Endothelial cell of umbilical vein (primary cell): ENCODE data around the gene ARID1B. TPM values are rescaled to one million over a fixed set of nuclear protein-coding genes. Genes with fewer than 3 reads are reported as not detected.

Experiments used
- BruUV-seq: library from RNA; stranded (reverse); fragments of 400-500 nt; replicated peaks from 2 replicates; lab custom pipeline; 2021; lab: Mats Ljungman, UMichigan
- CTCF ChIA-PET: fragments of 300-600, 350-600 bp; sonication (Branson Sonifier 250); formaldehyde crosslinking; loops from one replicate; lab custom pipeline; 2021; ENCODE audit warnings: antibody characterized with exemption, inconsistent platforms; lab: Charles Lee
- POLR2A ChIA-PET: fragments of 300-600, 350-600 bp; sonication (Branson Sonifier 250); formaldehyde crosslinking; loops from one replicate; lab custom pipeline; 2021; ENCODE audit warnings: antibody characterized with exemption, inconsistent platforms; lab: Charles Lee
- DNase-seq: peaks from one replicate; pipeline ENCODE4 v3.0.0-alpha.2; 2011; ENCODE audit warnings: low read depth, low spot score
- FAIRE-seq: peaks from 2 replicates; lab custom pipeline; 2011; peaks lifted over from hg19 to GRCh38; lab: Jason Lieb, UNC
- H2AFZ ChIP-seq: 2 replicates; pipeline ENCODE4 v1.6.0; 2012; ENCODE audit warnings: low read depth, low read length, control low read depth, inconsistent platforms
- H3K27ac ChIP-seq: 2 replicates; pipeline ENCODE4 v1.5.1; 2011; ENCODE audit warnings: low read depth, mild to moderate bottlenecking, control low read depth, low read length, moderate library complexity; ENCODE audit not compliant: insufficient read depth
- H3K27me3 ChIP-seq, 2 experiments: 2 replicates each; pipeline versions ENCODE4 v1.6.0 to v1.6.1; 2011; ENCODE audit warnings: low read length in 2 of 2, mixed read lengths in 1 of 2; ENCODE audit not compliant: control insufficient read depth in 2 of 2, insufficient read depth in 2 of 2
- H3K36me3 ChIP-seq, 2 experiments: 2 replicates in 1 of 2; 3 replicates in 1 of 2; pipeline ENCODE4 v1.5.1; 2011; ENCODE audit warnings: low read length in 2 of 2, mild to moderate bottlenecking in 1 of 2, moderate library complexity in 1 of 2; ENCODE audit not compliant: control insufficient read depth in 2 of 2, insufficient read depth in 2 of 2; ENCODE audit errors: extremely low read depth in 1 of 2
- H3K4me1 ChIP-seq: 3 replicates; pipeline ENCODE4 v1.5.1; 2011; ENCODE audit warnings: mild to moderate bottlenecking, low read length; ENCODE audit not compliant: control insufficient read depth, insufficient read depth; ENCODE audit errors: extremely low read depth
- H3K4me2 ChIP-seq: 2 replicates; pipeline ENCODE4 v1.6.1; 2011; ENCODE audit warnings: low read length, control low read depth, mixed read lengths; ENCODE audit not compliant: insufficient read depth
- H3K4me3 ChIP-seq, 3 experiments: fragments of 200-600 bp in 1 of 3; sonication (generic), shearing (Covaris generic) in 1 of 3; replicated peaks in 1 of 3; 2 replicates each; pipeline ENCODE4 v1.5.1; 2011 to 2016; ENCODE audit warnings: control low read depth in 3 of 3, low read length in 3 of 3, mild to moderate bottlenecking in 2 of 3, inconsistent platforms in 1 of 3, low read depth in 1 of 3, moderate library complexity in 1 of 3; ENCODE audit not compliant: insufficient read depth in 1 of 3
- H3K79me2 ChIP-seq: 2 replicates; pipeline ENCODE4 v1.6.0; 2012; ENCODE audit warnings: low read length, inconsistent platforms; ENCODE audit not compliant: control insufficient read depth, insufficient read depth
- H3K9ac ChIP-seq: replicated peaks from 2 replicates; pipeline ENCODE3; 2011; ENCODE audit warnings: low read length, control low read depth; ENCODE audit not compliant: insufficient read depth; ENCODE audit errors: extremely low read depth
- H3K9me1 ChIP-seq: replicated peaks from 3 replicates; pipeline ENCODE4 v1.6.0; 2011; ENCODE audit warnings: mild to moderate bottlenecking, low read length; ENCODE audit not compliant: control insufficient read depth, insufficient read depth; ENCODE audit errors: extremely low read depth
- H3K9me3 ChIP-seq: replicated peaks from 2 replicates; pipeline ENCODE4 v1.5.1; 2012; ENCODE audit warnings: low read length, inconsistent platforms; ENCODE audit not compliant: control insufficient read depth, insufficient read depth
- H4K20me1 ChIP-seq: replicated peaks from 2 replicates; pipeline ENCODE3; 2011; ENCODE audit warnings: mild to moderate bottlenecking, low read length; ENCODE audit not compliant: control insufficient read depth, insufficient read depth; ENCODE audit errors: extremely low read depth
- CTCF ChIP-seq, 2 donors: IDR thresholded peaks; 1 replicate in 1 of 2; 2 replicates in 1 of 2; pipeline ENCODE4 v1.5.1; 2011; ENCODE audit warnings: low read length in 2 of 2, mild to moderate bottlenecking in 2 of 2, moderate library complexity in 2 of 2, control low read depth in 1 of 2, inconsistent platforms in 1 of 2, low read depth in 1 of 2; ENCODE audit not compliant: insufficient read depth in 1 of 2; ENCODE audit errors: extremely low read depth in 1 of 2
- EZH2 ChIP-seq: IDR thresholded peaks from 2 replicates; pipeline ENCODE4 v1.6.1; 2012; ENCODE audit warnings: borderline replicate concordance, low read depth, mild to moderate bottlenecking, moderate library complexity, low read length, inconsistent platforms; ENCODE audit not compliant: severe bottlenecking
- FOS ChIP-seq: IDR thresholded peaks from 2 replicates; pipeline ENCODE4 v1.6.1; 2011; ENCODE audit warnings: mild to moderate bottlenecking, low read length, moderate library complexity, borderline replicate concordance; ENCODE audit not compliant: insufficient read depth
- GATA2 ChIP-seq: IDR thresholded peaks from 2 replicates; pipeline ENCODE4 v1.7.0; 2011; ENCODE audit warnings: low read depth, mild to moderate bottlenecking, moderate library complexity, mixed read lengths, low read length; ENCODE audit not compliant: insufficient read length, insufficient read depth
- JUN ChIP-seq: IDR thresholded peaks from 2 replicates; pipeline ENCODE4 v1.6.1; 2011; ENCODE audit warnings: borderline replicate concordance, low read depth; ENCODE audit not compliant: insufficient read length, insufficient read depth
- MAX ChIP-seq: IDR thresholded peaks from 2 replicates; pipeline ENCODE4 v1.6.1; 2011; ENCODE audit not compliant: insufficient read depth, insufficient read length
- MYC ChIP-seq: IDR thresholded peaks from one replicate; pipeline ENCODE4 v1.6.1; 2011; ENCODE audit warnings: mild to moderate bottlenecking, low read depth, low read length
- POLR2A ChIP-seq: IDR thresholded peaks from 2 replicates; pipeline ENCODE4 v1.6.1; 2012; ENCODE audit warnings: low read depth, mild to moderate bottlenecking, control low read depth, low read length
- POLR2AphosphoS5 ChIP-seq: IDR thresholded peaks from 2 replicates; pipeline ENCODE4 v1.6.1; 2012; ENCODE audit warnings: low read depth, mild to moderate bottlenecking, control low read depth, low read length, moderate library complexity; ENCODE audit not compliant: insufficient read depth
- dilution Hi-C: fragments of 300-500 bp; cut with MboI; formaldehyde crosslinking; loops from one replicate; pipeline ENCODE4 v1.15.0; 2019; ENCODE audit warnings: low sequenced_read_pairs; ENCODE audit not compliant: extremely low pct_ligation_motif_present
- intact Hi-C: fragments of 100-400 bp; cut with micrococcal nuclease; formaldehyde crosslinking; loops from one replicate; pipeline ENCODE4 v1.10.0; 2022
- polyA plus RNA-seq, 4 experiments: library from polyadenylated mRNA; depleted of rRNA in 3 of 4; stranded (reverse) in 3 of 4; unstranded in 1 of 4; fragments of >200 nt; gene quantifications; 2 replicates each; pipeline versions ENCODE4 v1.2.1 to v1.2.3, GENCODE V29; 2011 to 2012; ENCODE audit warnings: missing spikeins in 1 of 4
- total RNA-seq: library from RNA; stranded (reverse); gene quantifications from 2 replicates; pipeline ENCODE4 v1.2.3, GENCODE V29; 2021

The ARID1B gene
- total and polyA plus RNA-seq, 2 donors (not counting 3 experiments of a cell fraction or from before 2014, with no cell fraction given), result 21.8 to 89.5 TPM

DNA sequence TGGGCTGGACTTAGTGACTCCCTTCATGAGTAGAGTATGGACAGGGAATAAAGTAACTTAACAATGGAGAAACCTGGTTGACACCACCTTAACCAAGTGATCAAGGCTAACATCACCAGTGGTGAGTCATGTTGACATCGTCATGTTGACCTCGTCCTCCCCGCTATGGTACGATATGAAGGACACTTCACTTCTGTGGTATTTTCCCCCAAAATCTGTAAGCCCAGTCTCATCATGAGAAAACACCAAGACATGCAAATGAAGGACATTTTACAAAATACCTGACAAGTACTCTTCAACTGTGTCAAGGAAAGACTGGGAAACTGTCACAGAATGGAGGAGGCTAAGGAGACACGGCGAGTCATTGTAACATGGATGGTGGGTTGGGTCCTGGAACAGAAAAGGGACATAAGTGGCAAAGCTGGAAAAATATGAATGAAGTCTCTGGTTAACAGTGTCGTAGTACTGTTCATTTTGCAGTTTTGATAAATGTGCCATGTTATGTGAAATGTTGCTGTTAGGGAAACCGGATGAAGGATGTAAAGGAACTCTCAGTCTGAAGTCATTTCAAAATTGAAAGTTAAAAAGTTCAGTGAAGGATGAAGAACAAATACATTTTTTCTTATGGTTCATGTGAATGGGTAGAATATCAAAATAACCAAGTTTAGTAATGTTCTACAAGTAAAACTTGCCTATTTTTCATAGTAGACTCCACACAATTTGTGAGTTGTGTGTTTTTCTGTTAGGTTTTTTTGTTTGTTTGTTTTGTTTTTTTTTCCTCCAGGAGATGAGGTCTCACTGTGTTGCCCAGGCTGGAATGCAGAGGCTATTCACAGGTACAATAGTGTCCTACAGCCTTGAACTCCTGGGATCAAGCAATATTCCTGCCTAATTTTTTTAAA, 298.6 kb downstream of the ARID1B start:
- dilution Hi-C loops, result no loop called here
- Histone ChIP-seq H3K4me2 (no peak overlapping the region), H3K27ac (no peak overlapping the region), H3K27me3 (no peaks in the 10 kb centered on the region), H2AFZ (no peak overlapping the region), H3K79me2 (no peaks in the 10 kb centered on the region), H3K36me3 (no peaks in the 10 kb centered on the region), H4K20me1 (no peaks in the 10 kb centered on the region), H3K9me3 (no peaks in the 10 kb centered on the region), H3K9me1 (peaks cover 3% of the 10 kb centered on the region), H3K4me1 (no peaks in the 10 kb centered on the region), H3K4me3 (no peak overlapping the region), H3K9ac (no peak overlapping the region)
- ChIA-PET CTCF (interaction anchor here (0.6 kb wide), 1 partner anchor 165 kb away, joined by 3 read pairs; no protein-coding TSS in a partner anchor), POLR2A (no interaction called here)
- intact Hi-C loops, result no loop called here
- TF ChIP-seq GATA2 (no peak), CTCF (IDR thresholded peaks at IDR 0.05; ENCODE audit: extremely low read depth in 1 of 2, insufficient read depth in 1 of 2, low read depth in 1 of 2, low read length in 2 of 2) (no peak), EZH2 (no peak), MAX (no peak), POLR2A (no peak), FOS (no peak), MYC (no peak), POLR2AphosphoS5 (no peak), JUN (no peak)
- FAIRE-seq (no peak), DNase-seq (no peak)
- BruUV-seq, result no TSS peak
